Fibroblast of lung (primary cell): ENCODE results near the gene SLC6A19. TPM values are rescaled to one million over a fixed set of nuclear protein-coding genes. Genes with fewer than 3 reads are reported as not detected.

Experiments
- DNase-seq, 2 donors: peaks; one replicate each; pipeline versions ENCODE4 v3.0.0 to v3.0.0-alpha.2; 2010; ENCODE audit warnings: low read depth in 2 of 2
- H2AFZ ChIP-seq: 2 replicates; pipeline ENCODE4 v1.5.1; 2012; ENCODE audit warnings: low read length, control low read depth, inconsistent platforms
- H3K27ac ChIP-seq: 2 replicates; pipeline ENCODE4 v1.5.1; 2011; ENCODE audit warnings: low read length, control low read depth; ENCODE audit not compliant: insufficient read depth
- H3K27me3 ChIP-seq: 2 replicates; pipeline ENCODE4 v1.5.1; 2011; ENCODE audit warnings: mild to moderate bottlenecking, low read length; ENCODE audit not compliant: control insufficient read depth, insufficient read depth
- H3K36me3 ChIP-seq: 2 replicates; pipeline ENCODE4 v1.5.1; 2011; ENCODE audit warnings: low read length; ENCODE audit not compliant: control insufficient read depth, insufficient read depth
- H3K4me1 ChIP-seq: 2 replicates; pipeline ENCODE4 v1.5.1; 2011; ENCODE audit warnings: low read length; ENCODE audit not compliant: control insufficient read depth, insufficient read depth; ENCODE audit errors: extremely low read depth
- H3K4me2 ChIP-seq: 2 replicates; pipeline ENCODE4 v1.5.1; 2011; ENCODE audit warnings: low read length, control low read depth; ENCODE audit not compliant: insufficient read depth; ENCODE audit errors: extremely low read depth
- H3K4me3 ChIP-seq, 4 experiments: fragments of 200-600 bp in 1 of 4; sonication (generic) in 1 of 4; replicated peaks in 1 of 4; 2 replicates each; pipeline ENCODE4 v1.5.1; 2011 to 2016; ENCODE audit warnings: low read length in 4 of 4, low read depth in 3 of 4, mild to moderate bottlenecking in 3 of 4, control low read depth in 2 of 4, inconsistent platforms in 1 of 4, mixed read lengths in 1 of 4; ENCODE audit not compliant: insufficient read depth in 1 of 4; ENCODE audit errors: control extremely low read depth in 1 of 4
- H3K79me2 ChIP-seq: 2 replicates; pipeline ENCODE4 v1.5.1; 2012; ENCODE audit warnings: mild to moderate bottlenecking, low read length, inconsistent platforms; ENCODE audit not compliant: control insufficient read depth, insufficient read depth
- H3K9ac ChIP-seq: 2 replicates; pipeline ENCODE4 v1.5.1; 2011; ENCODE audit warnings: mild to moderate bottlenecking, low read length, control low read depth; ENCODE audit not compliant: insufficient read depth
- H3K9me3 ChIP-seq: 2 replicates; pipeline ENCODE4 v1.5.1; 2012; ENCODE audit warnings: low read depth, low read length; ENCODE audit not compliant: control insufficient read depth, insufficient read depth
- H4K20me1 ChIP-seq: 2 replicates; pipeline ENCODE4 v1.5.1; 2011; ENCODE audit warnings: low read length; ENCODE audit not compliant: control insufficient read depth, insufficient read depth; ENCODE audit errors: extremely low read depth
- EZH2 ChIP-seq: IDR thresholded peaks from 2 replicates; pipeline ENCODE4 v1.5.1; 2012; ENCODE audit warnings: low read length, control low read depth, mild to moderate bottlenecking; ENCODE audit errors: missing control alignments
- polyA plus RNA-seq, 2 donors: library from polyadenylated mRNA; depleted of rRNA in 1 of 2; stranded (reverse) in 1 of 2; unstranded in 1 of 2; fragments of >200 nt; gene quantifications; 2 replicates each; pipeline ENCODE4 v1.2.1, GENCODE V29; 2011 to 2012; ENCODE audit warnings: missing spikeins in 1 of 2
- total RNA-seq: library from RNA; depleted of rRNA; stranded (reverse); fragments of >200 nt; gene quantifications from 2 replicates; pipeline ENCODE4 v1.2.1, GENCODE V29; 2014
- TF ChIP-seq, protein P1 (sequence below), 2 donors: IDR thresholded peaks in 1 of 2; conservative IDR thresholded peaks in 1 of 2; 1 replicate in 1 of 2; 2 replicates in 1 of 2; pipeline ENCODE4 v1.5.1; 2011 to 2012; ENCODE audit warnings: low read length in 2 of 2, control low read depth in 1 of 2, inconsistent platforms in 1 of 2, low read depth in 1 of 2, mild to moderate bottlenecking in 1 of 2

Gene SLC6A19
- total and polyA plus RNA-seq, 2 donors (not counting 1 experiment from before 2014, with no cell fraction given) = not detected

DNA sequence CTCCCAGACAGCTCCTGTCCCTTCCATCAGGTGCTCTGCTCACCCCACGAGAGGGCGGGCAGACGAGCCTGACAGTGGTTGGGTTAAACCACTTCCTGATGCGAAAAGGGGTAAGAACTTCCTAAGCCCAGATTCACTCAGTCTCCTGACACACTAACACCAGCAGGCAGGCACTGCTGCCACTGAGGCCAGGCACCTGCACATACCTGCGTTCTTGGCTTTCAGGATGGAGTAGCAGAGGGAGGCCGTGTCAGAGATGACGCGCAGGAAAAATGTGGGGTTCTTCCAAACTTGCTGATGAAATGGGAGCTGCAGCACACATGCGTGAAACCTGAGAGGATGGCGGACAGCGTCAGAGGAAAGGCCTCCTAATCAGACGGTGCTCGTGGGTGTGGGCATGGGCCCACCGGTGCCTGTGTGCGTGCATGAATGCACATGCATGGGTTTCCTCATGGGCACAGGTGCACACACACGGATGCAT, 53.7 kb downstream of the SLC6A19 start:
- Histone ChIP-seq H3K36me3 (no peaks in the 10 kb centered on the region), H2AFZ (no peak overlapping the region), H3K9ac (no peak overlapping the region), H3K4me3 (no peak overlapping the region), H3K9me3 (no peaks in the 10 kb centered on the region), H3K4me1 (no peaks in the 10 kb centered on the region), H3K79me2 (no peaks in the 10 kb centered on the region), H3K27ac (no peak overlapping the region), H3K27me3 (no peaks in the 10 kb centered on the region), H4K20me1 (no peaks in the 10 kb centered on the region), H3K4me2 (no peak overlapping the region)
- DNase-seq = no peak
- TF ChIP-seq, protein P1, sequence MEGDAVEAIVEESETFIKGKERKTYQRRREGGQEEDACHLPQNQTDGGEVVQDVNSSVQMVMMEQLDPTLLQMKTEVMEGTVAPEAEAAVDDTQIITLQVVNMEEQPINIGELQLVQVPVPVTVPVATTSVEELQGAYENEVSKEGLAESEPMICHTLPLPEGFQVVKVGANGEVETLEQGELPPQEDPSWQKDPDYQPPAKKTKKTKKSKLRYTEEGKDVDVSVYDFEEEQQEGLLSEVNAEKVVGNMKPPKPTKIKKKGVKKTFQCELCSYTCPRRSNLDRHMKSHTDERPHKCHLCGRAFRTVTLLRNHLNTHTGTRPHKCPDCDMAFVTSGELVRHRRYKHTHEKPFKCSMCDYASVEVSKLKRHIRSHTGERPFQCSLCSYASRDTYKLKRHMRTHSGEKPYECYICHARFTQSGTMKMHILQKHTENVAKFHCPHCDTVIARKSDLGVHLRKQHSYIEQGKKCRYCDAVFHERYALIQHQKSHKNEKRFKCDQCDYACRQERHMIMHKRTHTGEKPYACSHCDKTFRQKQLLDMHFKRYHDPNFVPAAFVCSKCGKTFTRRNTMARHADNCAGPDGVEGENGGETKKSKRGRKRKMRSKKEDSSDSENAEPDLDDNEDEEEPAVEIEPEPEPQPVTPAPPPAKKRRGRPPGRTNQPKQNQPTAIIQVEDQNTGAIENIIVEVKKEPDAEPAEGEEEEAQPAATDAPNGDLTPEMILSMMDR (conservative IDR thresholded peaks at IDR 0.05 in 1 of 2, IDR thresholded peaks at IDR 0.05 in 1 of 2; ENCODE audit: low read depth in 1 of 2, low read length in 2 of 2) = no peak
- no peak for TF ChIP-seq EZH2

DNA sequence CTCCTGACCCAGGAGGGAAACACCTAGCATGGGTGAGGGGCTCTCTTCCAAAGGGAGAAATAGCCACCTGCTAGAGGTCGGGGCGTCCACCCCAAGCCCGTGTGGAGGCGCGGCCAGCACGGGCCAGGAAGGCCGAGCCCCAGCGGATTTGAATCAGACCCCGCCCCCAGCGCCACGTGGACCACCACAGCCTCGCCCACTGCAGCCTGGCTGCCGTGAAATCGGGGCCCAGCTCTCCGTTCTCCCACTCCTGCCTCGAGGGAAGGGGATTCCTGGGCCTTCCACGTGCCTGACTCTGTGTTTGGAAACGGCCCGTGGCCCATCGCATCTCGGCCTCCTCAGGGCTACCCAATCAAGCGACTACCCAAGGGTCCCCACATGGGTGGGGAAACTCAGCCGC, 55.4 kb downstream of the SLC6A19 start:
- TF ChIP-seq, protein P1 (conservative IDR thresholded peaks at IDR 0.05 in 1 of 2, IDR thresholded peaks at IDR 0.05 in 1 of 2; ENCODE audit: low read depth in 1 of 2, low read length in 2 of 2) = no peak
- no peak for TF ChIP-seq EZH2
- H4K20me1 ChIP-seq = no peaks in the 10 kb centered on the region
- no peaks in the 10 kb centered on the region for H3K36me3 ChIP-seq
- H2AFZ ChIP-seq = no peak overlapping the region
- no peaks in the 10 kb centered on the region for H3K27me3 ChIP-seq
- no peak overlapping the region for H3K4me2 ChIP-seq
- H3K9me3 ChIP-seq = no peaks in the 10 kb centered on the region
- no peak overlapping the region for H3K4me3 ChIP-seq
- no peaks in the 10 kb centered on the region for H3K79me2 ChIP-seq
- H3K9ac ChIP-seq = no peak overlapping the region
- DNase-seq = no peak
- H3K4me1 ChIP-seq = no peaks in the 10 kb centered on the region
- no peak overlapping the region for H3K27ac ChIP-seq

DNA sequence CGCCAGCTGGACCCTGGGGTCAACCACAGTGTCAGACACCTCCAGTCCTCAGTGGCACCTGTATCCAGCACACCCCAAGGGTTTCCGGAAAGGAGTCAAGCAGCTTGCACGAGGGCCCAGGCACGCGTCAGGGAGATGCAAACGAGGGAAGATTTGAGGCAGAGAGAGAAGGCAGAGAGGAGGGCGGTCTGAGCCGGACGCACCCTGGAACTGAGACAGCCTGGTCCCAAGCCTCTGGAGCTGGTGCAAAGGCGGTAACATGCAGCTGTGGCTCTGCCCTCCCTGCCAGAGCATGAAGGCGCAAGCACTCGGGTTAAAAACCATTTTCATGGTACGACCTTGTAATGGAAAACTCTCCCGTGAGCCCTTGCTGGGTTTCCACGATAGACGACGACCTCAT, 56.0 kb downstream of the SLC6A19 start:
- Histone ChIP-seq H4K20me1 (no peaks in the 10 kb centered on the region), H3K36me3 (no peaks in the 10 kb centered on the region), H3K27me3 (no peaks in the 10 kb centered on the region), H3K4me1 (no peaks in the 10 kb centered on the region), H3K9ac (no peak overlapping the region), H2AFZ (no peak overlapping the region), H3K4me3 (no peak overlapping the region), H3K27ac (no peak overlapping the region), H3K4me2 (no peak overlapping the region), H3K9me3 (no peaks in the 10 kb centered on the region), H3K79me2 (no peaks in the 10 kb centered on the region)
- no peak for DNase-seq
- TF ChIP-seq EZH2 = no peak
- TF ChIP-seq, protein P1 (conservative IDR thresholded peaks at IDR 0.05 in 1 of 2, IDR thresholded peaks at IDR 0.05 in 1 of 2; ENCODE audit: low read depth in 1 of 2, low read length in 2 of 2) = no peak
